ENCODE results near the gene UXS1.

DNA sequence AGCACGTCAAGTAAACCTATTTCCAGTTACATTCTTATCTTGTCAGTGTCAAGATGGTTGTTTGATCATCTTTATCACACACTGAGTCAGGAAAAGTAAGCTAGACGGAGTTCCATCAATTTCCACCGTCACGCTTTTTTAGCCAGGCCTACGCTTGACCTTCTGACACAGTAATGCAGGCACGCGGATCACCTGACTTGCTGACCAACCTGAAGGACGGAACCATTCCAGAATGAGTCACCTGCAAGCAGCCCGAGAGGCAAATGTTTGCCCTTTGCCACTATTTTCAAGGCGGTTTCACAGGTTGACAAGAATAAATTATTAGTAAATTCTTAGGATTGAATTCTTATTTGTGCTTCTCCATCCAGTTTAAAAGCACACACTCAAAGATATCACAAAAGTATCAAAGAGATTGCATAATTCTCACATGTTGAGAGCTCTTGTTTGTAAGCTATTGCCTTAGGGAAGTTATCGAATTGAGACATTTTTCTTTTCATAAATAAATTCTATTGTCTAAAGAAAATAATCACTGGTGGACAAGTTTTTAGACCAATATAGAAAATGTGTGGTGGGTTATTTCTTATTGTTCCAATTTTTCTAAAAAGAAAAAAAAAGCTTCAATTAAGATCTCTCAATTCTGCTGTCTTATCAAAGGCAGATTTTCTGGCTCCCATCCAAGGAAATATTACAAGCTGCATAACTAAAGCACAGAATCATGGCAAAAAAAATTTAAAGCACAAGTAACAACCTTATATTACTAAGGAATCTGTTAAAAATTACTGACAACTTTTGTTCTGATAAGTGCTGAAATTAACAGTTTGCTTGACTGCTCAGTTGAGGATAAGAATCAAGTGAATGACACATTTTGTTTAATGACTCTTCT is 31.9 kb downstream of the UXS1 start:
- TF ChIP-seq, protein P1, sequence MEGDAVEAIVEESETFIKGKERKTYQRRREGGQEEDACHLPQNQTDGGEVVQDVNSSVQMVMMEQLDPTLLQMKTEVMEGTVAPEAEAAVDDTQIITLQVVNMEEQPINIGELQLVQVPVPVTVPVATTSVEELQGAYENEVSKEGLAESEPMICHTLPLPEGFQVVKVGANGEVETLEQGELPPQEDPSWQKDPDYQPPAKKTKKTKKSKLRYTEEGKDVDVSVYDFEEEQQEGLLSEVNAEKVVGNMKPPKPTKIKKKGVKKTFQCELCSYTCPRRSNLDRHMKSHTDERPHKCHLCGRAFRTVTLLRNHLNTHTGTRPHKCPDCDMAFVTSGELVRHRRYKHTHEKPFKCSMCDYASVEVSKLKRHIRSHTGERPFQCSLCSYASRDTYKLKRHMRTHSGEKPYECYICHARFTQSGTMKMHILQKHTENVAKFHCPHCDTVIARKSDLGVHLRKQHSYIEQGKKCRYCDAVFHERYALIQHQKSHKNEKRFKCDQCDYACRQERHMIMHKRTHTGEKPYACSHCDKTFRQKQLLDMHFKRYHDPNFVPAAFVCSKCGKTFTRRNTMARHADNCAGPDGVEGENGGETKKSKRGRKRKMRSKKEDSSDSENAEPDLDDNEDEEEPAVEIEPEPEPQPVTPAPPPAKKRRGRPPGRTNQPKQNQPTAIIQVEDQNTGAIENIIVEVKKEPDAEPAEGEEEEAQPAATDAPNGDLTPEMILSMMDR (IDR thresholded peaks at IDR 0.05; ENCODE audit: insufficient read depth, low read depth, low read length): no peak
- TF ChIP-seq EZH2 (IDR thresholded peaks at IDR 0.05; ENCODE audit: insufficient read depth, low read length): no peak
